OCI-LY3 (cell line): Measurements from ENCODE around the gene LRRC15.

ENCODE experiments used
- H2AFZ ChIP-seq: fragments of 200-600, 300-600 bp; shearing (Covaris generic); 2 replicates; pipeline ENCODE4 v1.6.0; 2014; ENCODE audit warnings: antibody characterized with exemption, low read depth, low read length
- H3K27ac ChIP-seq: fragments of 200-600, 300-600 bp; sonication (generic); 2 replicates; pipeline ENCODE4 v1.5.1; 2014; ENCODE audit warnings: mild to moderate bottlenecking, low read length, moderate library complexity, mixed read lengths
- H3K27me3 ChIP-seq: fragments of 200-600, 300-600 bp; sonication (generic); 2 replicates; pipeline ENCODE4 v1.6.1; 2014; ENCODE audit warnings: low read depth, low read length, mixed read lengths
- H3K36me3 ChIP-seq: fragments of 200-600, 300-600 bp; sonication (generic); replicated peaks from 2 replicates; pipeline ENCODE3; 2014; ENCODE audit warnings: low read depth, low read length, mixed read lengths
- H3K4me1 ChIP-seq: fragments of 300-600, 200-600 bp; sonication (generic); 2 replicates; pipeline ENCODE4 v1.6.1; 2014; ENCODE audit warnings: low read length, mixed read lengths
- H3K4me2 ChIP-seq: fragments of 200-600, 300-600 bp; sonication (generic); 2 replicates; pipeline ENCODE4 v1.6.1; 2014; ENCODE audit warnings: low read length, mixed read lengths
- H3K4me3 ChIP-seq: fragments of 300-600, 200-600 bp; sonication (generic); 2 replicates; pipeline ENCODE4 v1.5.1; 2014; ENCODE audit warnings: antibody characterized with exemption, mild to moderate bottlenecking, low read length, moderate library complexity
- H3K79me2 ChIP-seq: fragments of 300-600, 200-600 bp; shearing (Covaris generic); 2 replicates; pipeline ENCODE4 v1.6.1; 2014; ENCODE audit warnings: mild to moderate bottlenecking, low read length, mixed read lengths
- H3K9ac ChIP-seq: fragments of 300-600, 200-600 bp; shearing (Covaris generic); 2 replicates; pipeline ENCODE4 v1.6.0; 2014; ENCODE audit warnings: mild to moderate bottlenecking, low read length, moderate library complexity
- H3K9me3 ChIP-seq: fragments of 200-600, 300-600 bp; shearing (Covaris generic); 2 replicates; pipeline ENCODE4 v1.6.1; 2014; ENCODE audit warnings: low read length, mixed read lengths; ENCODE audit not compliant: insufficient read depth
- H4K20me1 ChIP-seq: fragments of 200-600, 300-600 bp; sonication (generic); 2 replicates; pipeline ENCODE4 v1.6.1; 2016; ENCODE audit warnings: low read length, mixed read lengths; ENCODE audit not compliant: insufficient read depth
- CTCF ChIP-seq: fragments of 200-600, 300-600 bp; sonication (generic); IDR thresholded peaks from 2 replicates; pipeline ENCODE4 v1.5.1; 2014; ENCODE audit warnings: antibody characterized with exemption, low read length, low read depth
- EZH2phosphoT487 ChIP-seq: fragments of 200-600 bp; shearing (Covaris generic); IDR thresholded peaks from 2 replicates; pipeline ENCODE4 v1.6.1; 2018; ENCODE audit warnings: antibody characterized with exemption, mixed run types, low read depth

LRRC15 gene

DNA sequence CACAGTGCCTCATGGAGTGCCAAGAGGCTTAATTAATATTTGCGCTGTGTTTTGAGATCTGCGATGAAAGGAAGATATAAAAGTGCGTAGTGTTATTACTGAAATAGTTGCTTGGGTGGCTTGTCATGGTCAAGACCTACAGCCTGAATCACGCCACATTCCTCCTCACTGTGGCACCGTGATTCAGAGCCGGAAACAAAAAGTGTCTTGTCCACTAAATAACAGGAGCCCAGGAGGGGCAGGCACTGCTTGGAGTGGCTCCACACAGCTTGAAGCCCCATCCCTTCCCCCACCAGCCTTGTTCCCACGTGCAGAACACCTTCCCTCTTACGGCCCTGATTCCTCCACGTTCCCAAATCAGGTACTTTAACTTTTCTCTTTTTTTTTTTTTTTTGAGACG is 1.2 kb upstream of the LRRC15 start:
- Histone ChIP-seq H3K36me3 (no peaks in the 10 kb centered on the region), H3K27me3 (peaks cover 28% of the 10 kb centered on the region), H2AFZ (no peak overlapping the region), H3K79me2 (no peaks in the 10 kb centered on the region), H4K20me1 (no peaks in the 10 kb centered on the region), H3K4me2 (no peak overlapping the region), H3K4me1 (peaks cover 10% of the 10 kb centered on the region), H3K27ac (no peak overlapping the region), H3K9me3 (no peaks in the 10 kb centered on the region), H3K4me3 (no peak overlapping the region), H3K9ac (no peak overlapping the region)
- TF ChIP-seq CTCF (no peak), EZH2phosphoT487 (no peak)

DNA sequence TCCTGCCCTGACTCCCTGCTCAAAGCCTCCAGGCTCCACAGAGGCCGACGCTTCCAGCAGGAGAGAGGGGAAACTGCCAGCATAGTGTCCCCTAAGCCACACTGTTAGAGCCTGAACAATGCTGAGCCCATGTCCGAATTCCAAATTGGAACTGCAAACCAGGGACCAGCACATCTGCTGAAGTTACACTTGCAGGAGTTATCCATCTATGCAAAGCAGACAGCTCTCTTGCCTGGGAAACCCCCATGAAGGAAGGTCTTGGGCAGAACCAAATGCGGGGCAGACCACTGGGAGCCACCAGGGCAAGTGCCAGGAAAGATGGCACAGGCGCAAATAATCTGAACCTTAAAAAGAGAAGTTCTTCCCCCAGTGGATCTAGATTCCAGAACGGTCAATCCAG is 625 bp downstream of the LRRC15 start:
- Histone ChIP-seq H3K27me3 (peaks cover 35% of the 10 kb centered on the region), H3K36me3 (no peaks in the 10 kb centered on the region), H3K4me2 (no peak overlapping the region), H3K4me3 (no peak overlapping the region), H3K9ac (no peak overlapping the region), H3K79me2 (no peaks in the 10 kb centered on the region), H3K27ac (no peak overlapping the region), H3K4me1 (peaks cover 10% of the 10 kb centered on the region), H2AFZ (no peak overlapping the region), H3K9me3 (no peaks in the 10 kb centered on the region), H4K20me1 (no peaks in the 10 kb centered on the region)
- TF ChIP-seq CTCF (no peak), EZH2phosphoT487 (no peak)

DNA sequence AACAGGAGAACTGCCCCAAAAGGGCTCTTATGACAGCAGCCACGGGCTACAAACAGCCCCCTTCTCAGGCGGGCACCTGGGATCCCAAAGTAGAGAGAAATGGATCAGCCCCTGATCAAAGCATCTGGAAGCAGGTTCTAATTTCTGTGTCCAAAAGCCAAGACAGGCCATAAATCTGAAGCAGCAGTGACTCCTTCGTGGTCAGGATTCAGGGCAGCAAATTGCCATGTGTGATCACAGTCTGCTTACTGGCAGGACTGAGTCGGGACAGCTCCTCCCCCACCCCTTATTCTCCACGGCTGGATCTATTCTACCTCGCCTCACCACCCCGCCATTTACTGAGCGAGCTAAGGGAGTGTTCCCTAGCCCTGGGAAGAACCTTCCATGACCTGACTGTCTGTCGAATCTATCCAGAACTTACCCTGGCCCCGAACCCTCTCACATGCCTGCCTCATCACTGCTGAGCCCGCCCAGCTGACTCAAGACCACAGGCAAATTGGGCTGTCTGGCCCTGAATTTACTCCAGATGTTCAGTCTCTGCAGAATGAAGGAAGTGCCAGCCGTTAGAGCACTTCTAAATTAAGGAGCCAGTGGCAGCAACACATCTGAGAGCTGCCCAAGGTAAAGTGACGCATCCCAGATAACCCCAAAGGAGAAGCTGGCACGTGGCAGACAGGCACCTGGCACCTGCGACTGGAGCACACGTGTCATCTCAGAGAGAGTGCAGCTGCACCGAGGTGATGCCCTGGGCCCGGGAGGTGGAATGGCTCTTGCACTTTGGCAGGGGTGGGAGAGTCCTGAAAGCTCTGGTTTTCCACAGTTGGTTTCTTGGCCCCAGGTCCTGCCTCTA is 1.3 kb downstream of the LRRC15 start:
- Histone ChIP-seq H2AFZ (no peak overlapping the region), H3K4me2 (no peak overlapping the region)

More for the DNA sequence above, 1.3 kb downstream of the LRRC15 start:
- Histone ChIP-seq H3K9me3 (no peaks in the 10 kb centered on the region), H3K36me3 (no peaks in the 10 kb centered on the region), H3K79me2 (no peaks in the 10 kb centered on the region), H3K4me1 (peaks cover 10% of the 10 kb centered on the region), H3K27me3 (peaks cover 41% of the 10 kb centered on the region), H3K9ac (no peak overlapping the region), H3K27ac (no peak overlapping the region), H4K20me1 (no peaks in the 10 kb centered on the region), H3K4me3 (no peak overlapping the region)
- no peak for TF ChIP-seq EZH2phosphoT487
- no peak for TF ChIP-seq CTCF
